ENCODE measurements around the gene AOX1.
"Not testable (repeated sequence)": the region's sequence is repeated elsewhere in the genome, so short reads cannot be mapped to it uniquely, and the experiment has no call there.

AOX1 gene

GRCh38 chr2:200670313-200670712 is 84.5 kb downstream of the AOX1 start:
- DNase-seq = no peak

GRCh38 chr2:200670751-200671150 is 84.9 kb downstream of the AOX1 start:
- DNase-seq = no peak

- DNase-seq = no peak
Observed at GRCh38 chr2:200673191-200673590, 87.4 kb downstream of the AOX1 start.

- DNase-seq = no peak
Observed at GRCh38 chr2:200674837-200675236, 89.0 kb downstream of the AOX1 start.

- DNase-seq = no peak
Observed at GRCh38 chr2:200677171-200677570, 91.4 kb downstream of the AOX1 start.

- DNase-seq = no peak
Observed at GRCh38 chr2:200677721-200678532, 92.1 kb downstream of the AOX1 start.

GRCh38 chr2:200679127-200679526 is 93.3 kb downstream of the AOX1 start:
- DNase-seq = peak; percentile 2

- no peak for DNase-seq
Observed at GRCh38 chr2:200679535-200679934, 93.7 kb downstream of the AOX1 start.

GRCh38 chr2:200681697-200682096 is 95.9 kb downstream of the AOX1 start:
- DNase-seq = no peak

GRCh38 chr2:200682407-200682806 is 96.6 kb downstream of the AOX1 start:
- DNase-seq = not testable (repeated sequence)

- DNase-seq = no peak
Observed at GRCh38 chr2:200687922-200688920, 102.4 kb downstream of the AOX1 start.

GRCh38 chr2:200689115-200689514 is 103.3 kb downstream of the AOX1 start:
- DNase-seq = no peak

GRCh38 chr2:200693836-200694470 is 108.1 kb downstream of the AOX1 start:
- DNase-seq = no peak

- no peak for DNase-seq
Observed at GRCh38 chr2:200695191-200695590, 109.4 kb downstream of the AOX1 start.

GRCh38 chr2:200695601-200696000 is 109.8 kb downstream of the AOX1 start:
- DNase-seq = no peak

GRCh38 chr2:200698217-200698616 is 112.4 kb downstream of the AOX1 start:
- no peak for DNase-seq

- no peak for DNase-seq
Observed at GRCh38 chr2:200699310-200699709, 113.5 kb downstream of the AOX1 start.

GRCh38 chr2:200700856-200701255 is 115.0 kb downstream of the AOX1 start:
- no peak for DNase-seq

- DNase-seq = no peak
Observed at GRCh38 chr2:200702044-200702443, 116.2 kb downstream of the AOX1 start.

GRCh38 chr2:200702646-200703118 is 116.9 kb downstream of the AOX1 start:
- no peak for DNase-seq

- DNase-seq = peak; percentile 30
Observed at GRCh38 chr2:200703127-200703925, 117.5 kb downstream of the AOX1 start.

Data from NCI-H69 (cell line).